HepG2 (cell line): ENCODE data around the gene COMMD3. TPM values are rescaled to one million over a fixed set of nuclear protein-coding genes. Genes with fewer than 3 reads are reported as not detected.

Experiments
- GTF2F1 ChIP-seq: fragments of 150-350 bp; IDR thresholded peaks from 2 replicates; pipeline ENCODE4 v1.6.1; 2014; ENCODE audit warnings: low read length
- HIC2 ChIP-seq: sonication (generic); formaldehyde crosslinking; IDR thresholded peaks from 2 replicates; pipeline ENCODE4 v1.9.0; 2022; ENCODE audit warnings: low read depth, missing genetic modification reagents
- HNRNPLL ChIP-seq: fragments of 200-400 bp; formaldehyde crosslinking; IDR thresholded peaks from 2 replicates; pipeline ENCODE4 v1.6.1; 2017; ENCODE audit warnings: mild to moderate bottlenecking, low read depth, low read length; ENCODE audit not compliant: poor library complexity, severe bottlenecking
- MAFF ChIP-seq: IDR thresholded peaks from 2 replicates; pipeline ENCODE4 v1.6.1; 2011; ENCODE audit warnings: low read depth, low read length, improper control_type of control experiment
- MAFG ChIP-seq: sonication (generic); formaldehyde crosslinking; IDR thresholded peaks from 2 replicates; pipeline ENCODE4 v1.5.1; 2020; ENCODE audit warnings: mild to moderate bottlenecking, missing genetic modification reagents
- MEIS1 ChIP-seq: sonication (generic); formaldehyde crosslinking; IDR thresholded peaks from 2 replicates; pipeline ENCODE4 v1.9.0; 2021; ENCODE audit warnings: mild to moderate bottlenecking, missing genetic modification reagents, moderate library complexity, borderline replicate concordance
- PAWR ChIP-seq: sonication (generic); formaldehyde crosslinking; IDR thresholded peaks from 2 replicates; pipeline ENCODE4 v1.4.0; 2020; ENCODE audit warnings: missing genetic modification reagents, mild to moderate bottlenecking, borderline replicate concordance
- PHF8 ChIP-seq: sonication (generic); formaldehyde crosslinking; IDR thresholded peaks from 2 replicates; pipeline ENCODE4 v1.5.0; 2020; ENCODE audit warnings: missing genetic modification reagents
- RFX5 ChIP-seq: IDR thresholded peaks from 2 replicates; pipeline ENCODE4 v1.6.1; 2011; ENCODE audit warnings: low read depth, low read length, improper control_type of control experiment
- SIX4 ChIP-seq: sonication (generic); formaldehyde crosslinking; IDR thresholded peaks from 2 replicates; pipeline ENCODE4 v1.4.0; 2020; ENCODE audit warnings: missing genetic modification reagents
- SOX13 ChIP-seq, 3 experiments: fragments of 450-650 bp in 1 of 3; sonication (generic) in 1 of 3; formaldehyde crosslinking in 1 of 3; IDR thresholded peaks in 2 of 3; conservative IDR thresholded peaks in 1 of 3; 2 replicates each; pipeline versions ENCODE4 v1.5.0 to v1.6.1; 2016 to 2020; ENCODE audit warnings: antibody characterized with exemption in 1 of 3, mild to moderate bottlenecking in 1 of 3, missing compliant biosample characterization in 1 of 3, missing genetic modification reagents in 1 of 3, moderate library complexity in 1 of 3
- SP1 ChIP-seq, 2 experiments: fragments of 450-650 bp in 1 of 2; sonication (generic) in 1 of 2; formaldehyde crosslinking in 1 of 2; IDR thresholded peaks; 2 replicates each; pipeline versions ENCODE4 v1.4.0 to v1.6.1; 2016 to 2020; ENCODE audit warnings: missing genetic modification reagents in 1 of 2
- TEF ChIP-seq: sonication (generic); formaldehyde crosslinking; IDR thresholded peaks from 2 replicates; pipeline ENCODE4 v1.5.0; 2020; ENCODE audit warnings: missing genetic modification reagents
- THAP11 ChIP-seq: IDR thresholded peaks from 2 replicates; pipeline ENCODE4 v1.6.1; 2016; ENCODE audit warnings: missing biosample characterization, missing genetic modification reagents
- ZBTB25 ChIP-seq: IDR thresholded peaks from 2 replicates; pipeline ENCODE4 v1.6.1; 2018; ENCODE audit warnings: missing genetic modification reagents
- ZBTB26 ChIP-seq: IDR thresholded peaks from 2 replicates; pipeline ENCODE4 v1.6.1; 2016; ENCODE audit warnings: missing compliant biosample characterization, missing genetic modification reagents, borderline replicate concordance
- ZFP82 ChIP-seq: sonication (generic); formaldehyde crosslinking; IDR thresholded peaks from 2 replicates; pipeline ENCODE4 v1.5.1; 2020; ENCODE audit warnings: mild to moderate bottlenecking, missing genetic modification reagents, borderline replicate concordance
- ZNF33B ChIP-seq: sonication (generic); formaldehyde crosslinking; IDR thresholded peaks from 2 replicates; pipeline ENCODE4 v1.5.1; 2020; ENCODE audit warnings: mild to moderate bottlenecking, missing genetic modification reagents
- ZNF468 ChIP-seq: sonication (generic); formaldehyde crosslinking; IDR thresholded peaks from 2 replicates; pipeline ENCODE4 v1.8.0; 2022; ENCODE audit warnings: mild to moderate bottlenecking, moderate library complexity, missing genetic modification reagents
- ZNF550 ChIP-seq: sonication (generic); formaldehyde crosslinking; IDR thresholded peaks from 2 replicates; pipeline ENCODE4 v1.4.0; 2020; ENCODE audit warnings: mild to moderate bottlenecking, missing genetic modification reagents, borderline replicate concordance
- ZNF652 ChIP-seq: IDR thresholded peaks from 2 replicates; pipeline ENCODE4 v1.6.1; 2016; ENCODE audit warnings: low read depth, borderline replicate concordance
- ZNF660 ChIP-seq: sonication (generic); formaldehyde crosslinking; IDR thresholded peaks from 2 replicates; pipeline ENCODE4 v1.5.1; 2020; ENCODE audit warnings: mild to moderate bottlenecking, low read depth, missing genetic modification reagents, borderline replicate concordance
- ZNF777 ChIP-seq: sonication (generic); formaldehyde crosslinking; IDR thresholded peaks from 2 replicates; pipeline ENCODE4 v1.4.0; 2020; ENCODE audit warnings: missing genetic modification reagents
- polyA plus RNA-seq, 8 experiments: library from polyadenylated mRNA; depleted of rRNA in 3 of 8; stranded (reverse) in 7 of 8; unstranded in 1 of 8; fragments of >200 nt; fragmentation: Illumina TruSeq in 4 of 8; extraction: Trizol in 4 of 8; gene quantifications; 2 replicates each; pipeline versions ENCODE4 v1.2.1 to v1.2.3, GENCODE V29; 2011 to 2016; ENCODE audit warnings: low read depth in 4 of 8, missing spikeins in 1 of 8, mixed read lengths in 1 of 8; ENCODE audit not compliant: insufficient read depth in 1 of 8
- total RNA-seq, 5 experiments: library from RNA; depleted of rRNA; stranded (reverse); fragments of >200 nt; fragmentation: Illumina TruSeq; extraction: Trizol; gene quantifications; 2 replicates each; pipeline ENCODE4 v1.2.3, GENCODE V29; 2016; ENCODE audit warnings: low read depth in 1 of 5

The COMMD3 gene
- total and polyA plus RNA-seq, 2 of the 13 experiments (the other 11 are each of a cell fraction or from before 2014, with no cell fraction given) = 38.7 to 54.4 TPM

GRCh38 chr10:22315455-22316285 lies 518 bp upstream of the COMMD3 start (continued):
- TF ChIP-seq HIC2 (CRISPR knock-in tag) (no peak), SIX4 (CRISPR knock-in tag) (0 out of 2 replicates have a peak, but pooled peaks have one; percentile 6), ZNF652 (CRISPR knock-in tag) (no peak), TEF (CRISPR knock-in tag) (no peak), ZNF33B (CRISPR knock-in tag) (peak; percentile 58; the same call in 1 of the 2 replicates), PHF8 (CRISPR knock-in tag) (peak; percentile 71; the same call in 1 of the 2 replicates), ZFP82 (CRISPR knock-in tag) (no peak), ZNF550 (CRISPR knock-in tag) (no peak), MEIS1 (CRISPR knock-in tag) (0 out of 2 replicates have a peak, but pooled peaks have one; percentile 13), THAP11 (CRISPR knock-in tag) (no peak), PAWR (CRISPR knock-in tag) (no peak), SOX13 (IDR thresholded peaks at IDR 0.05) (peak; percentile 8; the same call in 1 of the 2 replicates), SOX13 (CRISPR knock-in tag; conservative IDR thresholded peaks at IDR 0.05 in 1 of 2, IDR thresholded peaks at IDR 0.05 in 1 of 2) (no peak), RFX5 (no peak), ZBTB26 (CRISPR knock-in tag) (no peak), SP1 (IDR thresholded peaks at IDR 0.05) (no peak), SP1 (CRISPR knock-in tag; IDR thresholded peaks at IDR 0.05) (no peak), MAFF (no peak), ZNF777 (CRISPR knock-in tag) (peak; percentile 49; the same call in 1 of the 2 replicates), MAFG (CRISPR knock-in tag) (no peak), ZNF468 (CRISPR knock-in tag) (no peak), HNRNPLL (peak; percentile 96), ZBTB25 (0 out of 2 replicates have a peak, but pooled peaks have one; percentile 6), ZNF660 (CRISPR knock-in tag) (no peak), GTF2F1 (no peak)
